A549 (cell line): ENCODE results near the gene SLC39A13. TPM values are rescaled to one million over a fixed set of nuclear protein-coding genes. Genes with fewer than 3 reads are reported as not detected.
"Not testable (repeated sequence)": the region's sequence is repeated elsewhere in the genome, so short reads cannot be mapped to it uniquely, and the experiment has no call there.

Experiments
- ATAC-seq, 2 experiments: fragments of 200-7000 bp in 1 of 2; fragments of >200 bp in 1 of 2; cut with Nextera tagmentation in 1 of 2; cut with Tn5 transposase in 1 of 2; 3 replicates each; pipeline versions ENCODE4 v1.8.0 to v1.9.1; 2018 to 2020; ENCODE audit warnings: mild to moderate bottlenecking in 1 of 2, moderate library complexity in 1 of 2
- CTCF ChIA-PET: fragments of 300-600 bp; sonication (Branson Sonifier 250); formaldehyde crosslinking; extraction: SDS; loops from one replicate; lab custom pipeline; 2021; ENCODE audit warnings: antibody characterized with exemption, inconsistent platforms; lab: Yijun Ruan, JAX
- POLR2A ChIA-PET: fragments of 350-600 bp; formaldehyde crosslinking; extraction: SDS; loops from one replicate; lab custom pipeline; 2021; ENCODE audit warnings: antibody characterized with exemption, inconsistent platforms; lab: Yijun Ruan, JAX
- DNase-seq, 2 experiments: peaks; one replicate each; pipeline versions ENCODE4 v3.0.0 to v3.0.0-alpha.2; 2011 to 2016; ENCODE audit warnings: low read depth in 1 of 2, low spot score in 1 of 2
- FAIRE-seq: peaks from 2 replicates; lab custom pipeline; 2011; peaks lifted over from hg19 to GRCh38; lab: Jason Lieb, UNC
- H3K27ac ChIP-seq, 2 experiments: fragments of >200 bp; sonication (Bioruptor Twin); formaldehyde crosslinking; 3 replicates each; pipeline ENCODE4 v1.5.1; 2016 to 2017
- H3K4me1 ChIP-seq: fragments of >200 bp; sonication (Bioruptor Twin); formaldehyde crosslinking; 3 replicates; pipeline ENCODE4 v1.6.1; 2016
- H3K4me2 ChIP-seq: fragments of >200 bp; sonication (Bioruptor Twin); formaldehyde crosslinking; 3 replicates; pipeline ENCODE4 v1.6.1; 2016
- H3K4me3 ChIP-seq: fragments of >200 bp; sonication (Bioruptor Twin); formaldehyde crosslinking; 3 replicates; pipeline ENCODE4 v1.5.1; 2016
- H3K9me3 ChIP-seq: fragments of >200 bp; sonication (Bioruptor Twin); formaldehyde crosslinking; 3 replicates; pipeline ENCODE4 v1.6.1; 2016
- CBX8 ChIP-seq: fragments of 200-600 bp; sonication (generic); IDR thresholded peaks from 2 replicates; pipeline ENCODE4 v1.6.1; 2016
- CEBPB ChIP-seq, 2 experiments: fragments of >200 bp in 1 of 2; sonication (Bioruptor Twin) in 1 of 2; formaldehyde crosslinking in 1 of 2; IDR thresholded peaks; 2 replicates each; pipeline ENCODE4 v1.6.1; 2012 to 2016
- CTCF ChIP-seq: fragments of >200 bp; sonication (Bioruptor Twin); formaldehyde crosslinking; IDR thresholded peaks from 3 replicates; pipeline ENCODE4 v1.5.1; 2016
- E2F6 ChIP-seq: IDR thresholded peaks from 2 replicates; pipeline ENCODE4 v1.6.1; 2012; ENCODE audit warnings: low read depth, borderline replicate concordance
- FOSB ChIP-seq: fragments of 250-450 bp; sonication (Bioruptor Pico); IDR thresholded peaks from 2 replicates; pipeline ENCODE4 v1.5.0; 2020; ENCODE audit warnings: mild to moderate bottlenecking, moderate library complexity
- HDAC2 ChIP-seq: fragments of 200-600 bp; sonication (generic); IDR thresholded peaks from 2 replicates; pipeline ENCODE4 v1.6.1; 2016
- HOXB5 ChIP-seq: fragments of 250-450 bp; sonication (Bioruptor Pico); IDR thresholded peaks from 2 replicates; pipeline ENCODE4 v1.5.0; 2020; ENCODE audit warnings: mild to moderate bottlenecking, moderate library complexity
- JUN ChIP-seq, 2 experiments: fragments of >200 bp; sonication (Bioruptor Twin); formaldehyde crosslinking; IDR thresholded peaks; 2 replicates in 1 of 2; 3 replicates in 1 of 2; pipeline ENCODE4 v1.6.1; 2016 to 2017
- KDM1A ChIP-seq: fragments of 200-600 bp; sonication (generic); IDR thresholded peaks from 2 replicates; pipeline ENCODE4 v1.6.1; 2016; ENCODE audit warnings: low read depth, mild to moderate bottlenecking
- MAFK ChIP-seq: fragments of 450-650 bp; IDR thresholded peaks from 2 replicates; pipeline ENCODE4 v1.6.1; 2014; ENCODE audit not compliant: partially characterized antibody
- MAX ChIP-seq: IDR thresholded peaks from 2 replicates; pipeline ENCODE4 v1.6.1; 2012
- NFE2L2 ChIP-seq: fragments of 150-350 bp; conservative IDR thresholded peaks from 2 replicates; pipeline ENCODE4 v1.6.1; 2014; ENCODE audit warnings: low read length
- NR3C1 ChIP-seq: fragments of >200 bp; sonication (Bioruptor Twin); formaldehyde crosslinking; IDR thresholded peaks from 3 replicates; pipeline ENCODE4 v1.6.1; 2017
- POLR2AphosphoS2 ChIP-seq: conservative IDR thresholded peaks from 2 replicates; pipeline ENCODE4 v1.6.1; 2012; ENCODE audit warnings: low read length, improper control_type of control experiment, inconsistent platforms
- RAD21 ChIP-seq, 2 experiments: fragments of >200 bp in 1 of 2; sonication (Bioruptor Twin) in 1 of 2; formaldehyde crosslinking in 1 of 2; IDR thresholded peaks in 1 of 2; conservative IDR thresholded peaks in 1 of 2; 2 replicates in 1 of 2; 3 replicates in 1 of 2; pipeline ENCODE4 v1.6.1; 2012 to 2018; ENCODE audit warnings: inconsistent platforms in 1 of 2
- RNF2 ChIP-seq: fragments of 200-600 bp; sonication (generic); IDR thresholded peaks from 2 replicates; pipeline ENCODE4 v1.6.1; 2016; ENCODE audit warnings: low read depth, mild to moderate bottlenecking, antibody characterized with exemption, moderate library complexity, borderline replicate concordance
- SMC3 ChIP-seq: fragments of >200 bp; sonication (Bioruptor Twin); formaldehyde crosslinking; IDR thresholded peaks from 3 replicates; pipeline ENCODE4 v1.6.1; 2018; ENCODE audit warnings: inconsistent platforms
- SREBF2 ChIP-seq: fragments of 450-650 bp; IDR thresholded peaks from 2 replicates; pipeline ENCODE4 v1.6.1; 2014; ENCODE audit warnings: mild to moderate bottlenecking, moderate library complexity
- TFCP2L1 ChIP-seq: fragments of 250-450 bp; sonication (Bioruptor Pico); IDR thresholded peaks from 2 replicates; pipeline ENCODE4 v1.5.0; 2021; ENCODE audit warnings: mild to moderate bottlenecking
- USF2 ChIP-seq: fragments of 450-650 bp; IDR thresholded peaks from 2 replicates; pipeline ENCODE4 v1.6.1; 2014; ENCODE audit warnings: antibody characterized with exemption
- ZC3H11A ChIP-seq: fragments of 450-650 bp; IDR thresholded peaks from 2 replicates; pipeline ENCODE4 v1.6.1; 2014; ENCODE audit warnings: antibody characterized with exemption, mild to moderate bottlenecking
- ZNF302 ChIP-seq: fragments of 250-450 bp; sonication (Bioruptor Pico); IDR thresholded peaks from 2 replicates; pipeline ENCODE4 v1.9.0; 2021; ENCODE audit warnings: inconsistent platforms, mild to moderate bottlenecking, moderate library complexity
- WGBS: methylation state at CpG from one replicate; pipeline ENCODE4 v1.1.6; 2017; ENCODE audit errors: missing lambda C conversion rate; 5-methylcytosine and 5-hydroxymethylcytosine counted together
- polyA plus RNA-seq, 4 experiments: library from polyadenylated mRNA; depleted of rRNA in 3 of 4; stranded (reverse); fragments of >200 nt; fragmentation: RNase III in 1 of 4; extraction: RNeasy Plus Mini Kit Qiagen cat#74134 plus additional on column Dnase treatment in 1 of 4; gene quantifications; 2 replicates in 3 of 4; 3 replicates in 1 of 4; pipeline ENCODE4 v1.2.3, GENCODE V29; 2011 to 2017

SLC39A13 gene
- polyA plus RNA-seq, 2 of the 4 experiments (the other 2 are of a cell fraction), result 10.8 to 35.2 TPM

- POLR2A ChIA-PET, result no interaction called here
- ATAC-seq, result no peak
- no peaks in the 10 kb centered on the region for H3K4me1 ChIP-seq
- peak; percentile 94 for TF ChIP-seq MAFK
- no peak for TF ChIP-seq POLR2AphosphoS2
- no peak for TF ChIP-seq ZC3H11A
- no peak for TF ChIP-seq JUN (IDR thresholded peaks at IDR 0.05)
- no peak for TF ChIP-seq FOSB
- TF ChIP-seq, all 56 proteins: peak for 1
- CTCF ChIA-PET, result interaction anchor here (1.0 kb wide), 1 partner anchor 13 kb away, joined by 3 read pairs; no protein-coding TSS in a partner anchor
- Histone ChIP-seq H3K27ac (no peak overlapping the region), H3K4me3 (no peak overlapping the region), H3K9me3 (no peaks in the 10 kb centered on the region), H3K4me2 (no peak overlapping the region)
- DNase-seq (no peak), FAIRE-seq (no peak)
- WGBS, result 93% methylated on average over 4 of the region's 4 CpGs
Observed at GRCh38 chr11:47451436-47451835, 43.0 kb downstream of the SLC39A13 start.

GRCh38 chr11:47451990-47452389, 43.6 kb downstream of the SLC39A13 start:
- H3K4me2 ChIP-seq, result no peak overlapping the region
- no peak for ATAC-seq
- 91% methylated on average over 4 of the region's 4 CpGs for WGBS
- H3K4me1 ChIP-seq, result no peaks in the 10 kb centered on the region
- no peak overlapping the region for H3K4me3 ChIP-seq
- TF ChIP-seq RNF2, result no peak
- no peak for TF ChIP-seq JUN (IDR thresholded peaks at IDR 0.05)
- no peak for TF ChIP-seq E2F6
- no peak for TF ChIP-seq FOSB
- no peak for TF ChIP-seq KDM1A
- no peak for TF ChIP-seq HDAC2
- TF ChIP-seq NR3C1, result no peak
- peak; percentile 81 for TF ChIP-seq MAFK
- no peak for TF ChIP-seq MAX
- no peak for TF ChIP-seq SREBF2
- peak; percentile 38; the same call in 1 of the 2 replicates for TF ChIP-seq NFE2L2
- TF ChIP-seq POLR2AphosphoS2, result no peak
- POLR2A ChIA-PET, result no interaction called here
- no peaks in the 10 kb centered on the region for H3K9me3 ChIP-seq
- CTCF ChIA-PET, result interaction anchor here (1.2 to 3.9 kb wide), 2 partner anchors 23 to 79 kb away, joined by 6 to 21 read pairs; no protein-coding TSS in a partner anchor
- FAIRE-seq, result no peak
- no peak for DNase-seq
- no peak overlapping the region for H3K27ac ChIP-seq

- FAIRE-seq, result no peak
- TF ChIP-seq CBX8, result no peak
- no peak for TF ChIP-seq TFCP2L1 (CRISPR knock-in tag)
- TF ChIP-seq USF2, result no peak
- TF ChIP-seq HOXB5 (CRISPR knock-in tag), result no peak
- no peak for TF ChIP-seq ZNF302
- TF ChIP-seq, all 56 proteins: peak for 0
- Histone ChIP-seq H3K4me3 (no peak overlapping the region), H3K4me1 (no peaks in the 10 kb centered on the region), H3K27ac (no peak overlapping the region), H3K4me2 (no peak overlapping the region), H3K9me3 (no peaks in the 10 kb centered on the region)
- CTCF ChIA-PET, result interaction anchor here (0.8 to 3.9 kb wide), 14 partner anchors 10 to 112 kb away, joined by 3 to 48 read pairs (median 4); partner anchors contain the start of gene PTPMT1
- peak in 1 of 2 experiments; percentile 12; a peak in 1 of 6 replicates for ATAC-seq
- POLR2A ChIA-PET, result no interaction called here
- WGBS, result 93% methylated on average over 8 of the region's 8 CpGs
- peak in 1 of 2 experiments; percentile 28 for DNase-seq
Observed at GRCh38 chr11:47453365-47453764, 45.0 kb downstream of the SLC39A13 start.

GRCh38 chr11:47454258-47454671, 45.9 kb downstream of the SLC39A13 start:
- H3K9me3 ChIP-seq, H3K4me1 ChIP-seq, FAIRE-seq, H3K4me2 ChIP-seq, H3K4me3 ChIP-seq, H3K27ac ChIP-seq: not testable (repeated sequence)
- DNase-seq (peak; percentile 67 to 86), ATAC-seq (peak; percentile 94 to 96)
- TF ChIP-seq SMC3, result peak; percentile 43; the same call in 2 of the 3 replicates
- TF ChIP-seq CTCF, result peak; percentile 73
- 0 out of 2 replicates have a peak, but pooled peaks have one; percentile 14 for TF ChIP-seq MAX
- peak; percentile 67 to 74 for TF ChIP-seq RAD21 (conservative IDR thresholded peaks at IDR 0.05 in 1 of 2, IDR thresholded peaks at IDR 0.05 in 1 of 2)
- peak; percentile 20 to 59; a peak in 3 of 4 replicates for TF ChIP-seq CEBPB (IDR thresholded peaks at IDR 0.05)
- 25% methylated on average over 8 of the region's 8 CpGs for WGBS
- ChIA-PET CTCF (interaction anchor here (0.6 to 3.9 kb wide), 27 partner anchors 8 to 1367 kb away, joined by 3 to 48 read pairs (median 3); partner anchors contain the start of gene PSMC3), POLR2A (interaction anchor here (0.6 kb wide), 1 partner anchor 660 kb away, joined by 4 read pairs; no protein-coding TSS in a partner anchor)
